ENCODE data around the gene C1orf116. TPM values are rescaled to one million over a fixed set of nuclear protein-coding genes. Genes with fewer than 3 reads are reported as not detected.

Gene C1orf116
- total RNA-seq, 1 experiment from 2014 or later: 8.7 TPM

DNA sequence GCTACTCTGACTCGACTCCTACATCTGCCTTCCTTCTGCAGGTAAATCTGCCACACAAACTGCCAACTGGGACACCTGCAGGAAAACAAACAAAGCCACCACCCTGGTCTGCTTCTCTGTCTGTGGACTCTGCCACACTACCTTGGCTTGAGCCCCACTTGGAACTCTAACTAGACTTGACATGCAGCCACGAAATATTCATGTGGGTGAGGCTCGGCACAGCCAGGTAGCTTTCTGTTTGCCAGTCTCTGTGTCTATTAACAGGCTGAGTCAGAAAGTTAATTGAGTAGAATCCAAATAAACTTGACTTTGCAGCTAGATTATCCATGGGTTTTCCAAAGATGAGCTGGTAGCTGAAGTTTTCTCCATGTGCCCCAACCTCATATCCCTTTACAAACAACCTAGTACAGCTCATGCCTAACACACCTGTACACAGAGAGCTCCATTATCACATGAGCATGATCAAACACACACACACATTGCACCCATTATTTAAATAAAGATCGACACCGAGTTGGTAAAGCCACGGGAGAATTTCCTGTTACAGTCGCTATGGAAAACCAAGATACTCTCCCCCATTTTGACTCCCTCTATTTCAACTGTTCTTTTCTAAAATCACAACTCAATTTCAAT, 808 bp downstream of the C1orf116 start:
- Mint-ChIP-seq H3K9me3 (ENCODE audit: unreplicated experiment) (no peaks in the 10 kb centered on the region), H3K4me3 (ENCODE audit: unreplicated experiment) (peak overlapping the region; percentile 78), H3K4me1 (ENCODE audit: low read depth, unreplicated experiment) (peaks cover 44% of the 10 kb centered on the region), H3K27ac (ENCODE audit: unreplicated experiment) (peak overlapping the region; percentile 88), H3K36me3 (ENCODE audit: insufficient read depth, unreplicated experiment) (peaks cover 9% of the 10 kb centered on the region), H3K27me3 (ENCODE audit: insufficient read depth, unreplicated experiment) (no peaks in the 10 kb centered on the region)
- no peak for DNase-seq
- ChIA-PET POLR2A (interaction anchor here (0.5 to 3.8 kb wide), 6 partner anchors 11 to 1479 kb away, joined by 4 to 39 read pairs (median 10); partner anchors contain the start of genes CD55, PFKFB2 and YOD1), CTCF (interaction anchor here (0.9 to 1.8 kb wide), 4 partner anchors 7 to 97 kb away, joined by 3 to 15 read pairs (median 8); partner anchors contain the start of gene PFKFB2)
- no peaks in the 10 kb centered on the region for H3K27me3 ChIP-seq (replicated peaks; ENCODE audit: control insufficient read depth, insufficient read depth, low read length)
- intact Hi-C loops (cut with micrococcal nuclease; ENCODE audit: unreplicated experiment): loop anchor here (1.0 to 2.0 kb wide), 2 partner anchors 11 to 19 kb away; partner anchors contain the start of gene YOD1
- TF ChIP-seq, protein P1, sequence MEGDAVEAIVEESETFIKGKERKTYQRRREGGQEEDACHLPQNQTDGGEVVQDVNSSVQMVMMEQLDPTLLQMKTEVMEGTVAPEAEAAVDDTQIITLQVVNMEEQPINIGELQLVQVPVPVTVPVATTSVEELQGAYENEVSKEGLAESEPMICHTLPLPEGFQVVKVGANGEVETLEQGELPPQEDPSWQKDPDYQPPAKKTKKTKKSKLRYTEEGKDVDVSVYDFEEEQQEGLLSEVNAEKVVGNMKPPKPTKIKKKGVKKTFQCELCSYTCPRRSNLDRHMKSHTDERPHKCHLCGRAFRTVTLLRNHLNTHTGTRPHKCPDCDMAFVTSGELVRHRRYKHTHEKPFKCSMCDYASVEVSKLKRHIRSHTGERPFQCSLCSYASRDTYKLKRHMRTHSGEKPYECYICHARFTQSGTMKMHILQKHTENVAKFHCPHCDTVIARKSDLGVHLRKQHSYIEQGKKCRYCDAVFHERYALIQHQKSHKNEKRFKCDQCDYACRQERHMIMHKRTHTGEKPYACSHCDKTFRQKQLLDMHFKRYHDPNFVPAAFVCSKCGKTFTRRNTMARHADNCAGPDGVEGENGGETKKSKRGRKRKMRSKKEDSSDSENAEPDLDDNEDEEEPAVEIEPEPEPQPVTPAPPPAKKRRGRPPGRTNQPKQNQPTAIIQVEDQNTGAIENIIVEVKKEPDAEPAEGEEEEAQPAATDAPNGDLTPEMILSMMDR (IDR thresholded peaks at IDR 0.05; ENCODE audit: insufficient read depth in 1 of 2, low read depth in 1 of 2, low read length in 1 of 2, severe bottlenecking in 1 of 2, unreplicated experiment in 1 of 2): no peak
- H3K4me3 ChIP-seq (ENCODE audit: low read depth, low read length): peak overlapping the region; percentile 41
- H3K9me3 ChIP-seq: no peaks in the 10 kb centered on the region
- no TSS peak for BruUV-seq (replicated peaks)
- H3K4me1 ChIP-seq: peaks cover 59% of the 10 kb centered on the region
- H3K36me3 ChIP-seq (ENCODE audit: control insufficient read depth, insufficient read depth, low read length): no peaks in the 10 kb centered on the region; the same call in 1 of the 2 replicates

DNA sequence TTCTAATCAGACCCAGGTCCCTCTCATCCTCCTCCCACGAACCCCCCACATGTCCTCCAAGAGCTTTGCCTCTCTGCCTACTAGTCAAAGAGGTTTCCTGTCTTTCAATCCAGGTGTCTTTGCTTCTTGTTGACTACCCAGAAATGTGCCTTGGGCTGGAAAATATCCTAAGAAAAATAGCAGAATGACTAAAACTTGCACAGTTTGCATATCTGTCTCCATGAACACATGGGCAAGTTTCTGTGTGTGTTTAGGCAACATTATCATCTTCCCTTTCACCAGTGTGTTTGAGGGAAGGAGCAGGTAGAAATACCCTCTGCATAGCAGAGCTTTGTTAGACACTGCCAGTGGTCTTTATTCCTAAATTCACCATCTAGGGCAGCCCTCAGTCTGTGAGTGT, 1.5 kb downstream of the C1orf116 start:
- H3K36me3 Mint-ChIP-seq (ENCODE audit: insufficient read depth, unreplicated experiment): peaks cover 10% of the 10 kb centered on the region
- CTCF ChIA-PET: interaction anchor here (1.0 kb wide), 1 partner anchor 22 kb away, joined by 3 read pairs; the partner anchor contains the start of gene PFKFB2
- DNase-seq: no peak
- TSS peak; percentile 87 for BruUV-seq (replicated peaks)
- no peaks in the 10 kb centered on the region; the same call in 1 of the 2 replicates for H3K36me3 ChIP-seq (ENCODE audit: control insufficient read depth, insufficient read depth, low read length)
- H3K27me3 Mint-ChIP-seq (ENCODE audit: insufficient read depth, unreplicated experiment): no peaks in the 10 kb centered on the region
- POLR2A ChIA-PET: interaction anchor here (0.5 to 3.8 kb wide), 3 partner anchors 22 to 1478 kb away, joined by 8 to 39 read pairs (median 11); partner anchors contain the start of genes CD55 and PFKFB2
- no peaks in the 10 kb centered on the region for H3K9me3 Mint-ChIP-seq (ENCODE audit: unreplicated experiment)
- H3K4me3 ChIP-seq (ENCODE audit: low read depth, low read length): peak overlapping the region; percentile 41
- H3K4me1 Mint-ChIP-seq (ENCODE audit: low read depth, unreplicated experiment): peaks cover 51% of the 10 kb centered on the region
- H3K27me3 ChIP-seq (replicated peaks; ENCODE audit: control insufficient read depth, insufficient read depth, low read length): no peaks in the 10 kb centered on the region
- no peaks in the 10 kb centered on the region for H3K9me3 ChIP-seq
- TF ChIP-seq, protein P1 (IDR thresholded peaks at IDR 0.05; ENCODE audit: insufficient read depth in 1 of 2, low read depth in 1 of 2, low read length in 1 of 2, severe bottlenecking in 1 of 2, unreplicated experiment in 1 of 2): no peak
- H3K27ac Mint-ChIP-seq (ENCODE audit: unreplicated experiment): peak overlapping the region; percentile 88
- peaks cover 66% of the 10 kb centered on the region for H3K4me1 ChIP-seq
- intact Hi-C loops (cut with micrococcal nuclease; ENCODE audit: unreplicated experiment): no loop called here
- H3K4me3 Mint-ChIP-seq (ENCODE audit: unreplicated experiment): peak overlapping the region; percentile 78

DNA sequence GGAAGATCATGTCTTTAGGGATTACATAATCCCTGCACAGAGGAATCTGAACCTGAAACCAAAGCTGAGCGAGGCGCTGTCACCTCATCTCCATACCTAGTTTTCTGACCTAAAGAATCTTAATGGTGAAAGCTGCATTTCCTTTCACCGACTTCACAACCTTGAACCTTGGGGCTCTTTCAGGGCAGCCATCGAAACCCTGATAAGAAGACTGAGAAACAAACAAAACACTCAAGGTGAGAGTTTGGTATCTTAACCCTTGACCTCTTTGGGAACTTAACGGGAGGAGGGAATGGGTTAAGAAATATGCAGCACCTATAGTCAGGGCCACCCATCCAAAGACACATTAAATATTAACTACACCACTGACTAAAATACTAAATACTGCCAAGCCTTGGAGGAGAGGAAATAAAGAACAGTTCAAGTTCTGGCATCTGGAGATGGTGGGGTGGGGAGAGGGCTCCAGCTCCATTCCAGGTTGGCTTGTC, 2.0 kb downstream of the C1orf116 start:
- peaks cover 71% of the 10 kb centered on the region for H3K4me1 ChIP-seq
- Mint-ChIP-seq H3K27me3 (ENCODE audit: insufficient read depth, unreplicated experiment) (no peaks in the 10 kb centered on the region), H3K4me3 (ENCODE audit: unreplicated experiment) (peak overlapping the region; percentile 78), H3K27ac (ENCODE audit: unreplicated experiment) (peak overlapping the region; percentile 88), H3K36me3 (ENCODE audit: insufficient read depth, unreplicated experiment) (peaks cover 12% of the 10 kb centered on the region), H3K4me1 (ENCODE audit: low read depth, unreplicated experiment) (peaks cover 54% of the 10 kb centered on the region), H3K9me3 (ENCODE audit: unreplicated experiment) (no peaks in the 10 kb centered on the region)
- peak; percentile 54 to 74 for DNase-seq
- intact Hi-C loops (cut with micrococcal nuclease; ENCODE audit: unreplicated experiment): loop anchor here (1.0 kb wide), 1 partner anchor 23 kb away; no protein-coding TSS in a partner anchor
- no peaks in the 10 kb centered on the region for H3K9me3 ChIP-seq
- no peaks in the 10 kb centered on the region for H3K27me3 ChIP-seq (replicated peaks; ENCODE audit: control insufficient read depth, insufficient read depth, low read length)
- no peaks in the 10 kb centered on the region; the same call in 1 of the 2 replicates for H3K36me3 ChIP-seq (ENCODE audit: control insufficient read depth, insufficient read depth, low read length)
- POLR2A ChIA-PET: interaction anchor here (3.8 kb wide), 1 partner anchor 22 kb away, joined by 39 read pairs; the partner anchor contains the start of gene PFKFB2
- no TSS peak for BruUV-seq (replicated peaks)
- peak overlapping the region; percentile 41 for H3K4me3 ChIP-seq (ENCODE audit: low read depth, low read length)
- TF ChIP-seq, protein P1 (IDR thresholded peaks at IDR 0.05; ENCODE audit: insufficient read depth in 1 of 2, low read depth in 1 of 2, low read length in 1 of 2, severe bottlenecking in 1 of 2, unreplicated experiment in 1 of 2): no peak
- CTCF ChIA-PET: interaction anchor here (1.0 kb wide), 1 partner anchor 22 kb away, joined by 3 read pairs; the partner anchor contains the start of gene PFKFB2
